Measurements from ENCODE around the gene KRTAP12-2.
"Not testable (repeated sequence)": the region's sequence is repeated elsewhere in the genome, so short reads cannot be mapped to it uniquely, and the experiment has no call there.

KRTAP12-2 gene

GRCh38 chr21:44686000-44686781 lies 19.5 kb upstream of the KRTAP12-2 start:
- CTCF ChIA-PET: no interaction called here
- TF ChIP-seq CTCF (IDR thresholded peaks at IDR 0.05; ENCODE audit: insufficient read depth, low read length, missing control alignments): no peak

GRCh38 chr21:44685050-44685449 lies 18.3 kb upstream of the KRTAP12-2 start:
- POLR2A ChIA-PET; CTCF ChIA-PET; H3K4me3 ChIP-seq (ENCODE audit: low read depth, low read length); DNase-seq (ENCODE audit: low read depth, low spot score): not testable (repeated sequence)

More at GRCh38 chr21:44686000-44686781, 19.5 kb upstream of the KRTAP12-2 start:
- DNase-seq (ENCODE audit: low read depth, low spot score): no peak
- POLR2A ChIA-PET: no interaction called here
- no peak overlapping the region for H3K4me3 ChIP-seq (ENCODE audit: low read depth, low read length)

GRCh38 chr21:44684483-44684882 lies 17.8 kb upstream of the KRTAP12-2 start:
- no peak for DNase-seq (ENCODE audit: low read depth, low spot score)
- no peak for TF ChIP-seq CTCF (IDR thresholded peaks at IDR 0.05; ENCODE audit: insufficient read depth, low read length, missing control alignments)
- ChIA-PET POLR2A (no interaction called here), CTCF (no interaction called here)
- no peak overlapping the region for H3K4me3 ChIP-seq (ENCODE audit: low read depth, low read length)

- ChIA-PET CTCF (no interaction called here), POLR2A (no interaction called here)
Observed at GRCh38 chr21:44684077-44684476, 17.4 kb upstream of the KRTAP12-2 start.

GRCh38 chr21:44682580-44683151 lies 15.9 kb upstream of the KRTAP12-2 start:
- POLR2A ChIA-PET: no interaction called here
- no peak for TF ChIP-seq CTCF (IDR thresholded peaks at IDR 0.05; ENCODE audit: insufficient read depth, low read length, missing control alignments)
- CTCF ChIA-PET: interaction anchor here (1.2 kb wide), 1 partner anchor 13 kb away, joined by 3 read pairs; no protein-coding TSS in a partner anchor
- no peak overlapping the region for H3K4me3 ChIP-seq (ENCODE audit: low read depth, low read length)
- DNase-seq (ENCODE audit: low read depth, low spot score): no peak

More at GRCh38 chr21:44684077-44684476, 17.4 kb upstream of the KRTAP12-2 start:
- TF ChIP-seq CTCF (IDR thresholded peaks at IDR 0.05; ENCODE audit: insufficient read depth, low read length, missing control alignments): no peak
- H3K4me3 ChIP-seq (ENCODE audit: low read depth, low read length): no peak overlapping the region
- DNase-seq (ENCODE audit: low read depth, low spot score): no peak

GRCh38 chr21:44681861-44682579 lies 15.3 kb upstream of the KRTAP12-2 start, which contains the start of gene KRTAP12-1:
Gene KRTAP12-1 (minus strand): TSS chr21:44682163. CDS start chr21:44682123, 40 bp downstream.
- POLR2A ChIA-PET: no interaction called here
- no peak within 1 kb of the TSS for H3K4me3 ChIP-seq (ENCODE audit: low read depth, low read length)
- TF ChIP-seq CTCF (IDR thresholded peaks at IDR 0.05; ENCODE audit: insufficient read depth, low read length, missing control alignments): no peak
- CTCF ChIA-PET: interaction anchor here (1.2 kb wide), 1 partner anchor 13 kb away, joined by 3 read pairs; no protein-coding TSS in a partner anchor
- DNase-seq (ENCODE audit: low read depth, low spot score): no peak
